NK-92 (cell line): ENCODE data around the gene CBX2.

Experiments used
- DNase-seq: peaks from one replicate; lab custom pipeline; 2025; ENCODE audit not compliant: unreplicated experiment; lab: John Stamatoyannopoulos, UW

Gene CBX2

DNA sequence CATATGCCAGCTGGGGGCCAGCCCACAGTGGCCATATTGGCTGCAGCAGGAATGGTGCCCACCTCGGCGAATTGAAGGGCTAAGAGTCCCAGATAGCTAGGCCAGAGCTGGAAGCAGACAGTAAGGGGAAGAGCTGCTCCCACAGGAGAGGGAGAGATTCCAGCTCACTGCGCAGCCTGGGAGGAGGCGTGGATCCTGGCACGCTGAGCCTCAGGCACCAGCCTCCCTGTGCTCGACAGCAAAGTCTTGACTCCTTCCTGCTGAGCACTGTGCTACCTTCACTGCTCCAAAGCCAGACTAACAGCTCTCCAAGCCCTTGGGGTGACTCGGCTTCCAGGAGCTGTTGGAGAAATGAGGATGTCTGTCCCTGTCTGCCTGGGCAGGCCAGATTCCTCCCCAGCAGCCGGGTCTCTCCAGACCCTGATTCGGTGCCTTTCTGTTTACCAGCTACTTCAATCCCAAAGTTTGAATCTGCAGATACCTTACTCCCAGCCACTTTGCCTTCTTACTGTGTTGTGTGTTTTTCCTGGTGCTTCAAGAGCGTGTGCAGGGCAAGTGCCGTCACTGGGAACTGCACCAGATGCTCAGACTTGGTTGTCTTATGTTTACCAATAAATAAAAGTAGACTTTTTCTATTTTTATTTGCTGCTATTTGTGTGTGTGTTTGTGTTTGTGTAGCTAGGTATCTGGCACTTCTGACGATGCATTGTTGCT, 9.1 kb downstream of the CBX2 start:
- no peak for DNase-seq

GRCh38 chr17:79788455-79788854, 10.5 kb downstream of the CBX2 start:
- no peak for DNase-seq

DNA sequence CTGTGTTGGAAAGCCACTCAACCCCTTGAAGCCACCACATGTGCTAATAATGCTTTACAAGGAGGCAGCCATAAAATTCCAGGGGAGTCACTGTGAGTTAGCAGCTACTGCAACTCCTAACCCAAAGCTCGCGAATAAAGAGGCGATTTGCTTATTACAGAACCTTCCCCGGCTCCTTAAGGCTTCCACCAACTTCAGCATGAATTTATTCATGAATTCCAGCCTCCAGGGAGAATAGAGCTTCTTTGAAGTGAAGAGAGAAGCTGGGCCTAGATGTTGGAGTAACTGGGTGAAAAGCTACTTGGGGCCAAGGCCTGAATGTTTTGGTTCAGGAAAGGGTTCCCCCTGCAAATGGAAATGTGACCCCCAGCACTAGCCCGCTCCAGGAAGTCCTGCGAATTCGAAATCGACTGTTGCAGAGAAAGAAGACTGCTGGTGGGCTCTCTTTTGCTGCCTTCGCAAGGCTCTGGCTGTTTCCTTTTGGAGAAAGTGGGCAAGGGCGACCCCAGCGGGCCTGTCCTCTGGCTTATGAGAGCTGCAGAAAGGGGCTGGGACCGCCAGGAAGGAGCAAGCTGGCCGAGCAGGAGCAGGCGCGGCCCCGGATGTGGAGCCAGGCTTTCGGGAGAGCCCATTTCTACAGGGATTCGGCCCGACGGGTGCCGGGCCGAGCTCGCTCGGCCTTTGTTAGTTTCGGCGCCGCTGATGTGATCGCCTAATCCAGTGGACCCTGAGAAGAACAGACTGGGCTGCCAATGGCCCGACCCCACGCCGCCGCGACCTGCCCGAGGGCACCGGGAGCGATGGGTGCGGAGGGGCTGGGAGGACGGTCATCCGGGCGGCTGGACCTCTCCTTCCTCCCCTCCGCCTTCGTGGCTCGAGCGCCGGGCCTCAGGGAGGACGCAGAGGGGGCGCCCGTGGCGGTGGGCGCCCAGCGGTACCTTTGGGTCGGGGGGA, 11.3 kb downstream of the CBX2 start:
- DNase-seq: no peak

- no peak for DNase-seq
These were observed 12.2 kb downstream of the CBX2 start for GRCh38 chr17:79789943-79790804.

DNA sequence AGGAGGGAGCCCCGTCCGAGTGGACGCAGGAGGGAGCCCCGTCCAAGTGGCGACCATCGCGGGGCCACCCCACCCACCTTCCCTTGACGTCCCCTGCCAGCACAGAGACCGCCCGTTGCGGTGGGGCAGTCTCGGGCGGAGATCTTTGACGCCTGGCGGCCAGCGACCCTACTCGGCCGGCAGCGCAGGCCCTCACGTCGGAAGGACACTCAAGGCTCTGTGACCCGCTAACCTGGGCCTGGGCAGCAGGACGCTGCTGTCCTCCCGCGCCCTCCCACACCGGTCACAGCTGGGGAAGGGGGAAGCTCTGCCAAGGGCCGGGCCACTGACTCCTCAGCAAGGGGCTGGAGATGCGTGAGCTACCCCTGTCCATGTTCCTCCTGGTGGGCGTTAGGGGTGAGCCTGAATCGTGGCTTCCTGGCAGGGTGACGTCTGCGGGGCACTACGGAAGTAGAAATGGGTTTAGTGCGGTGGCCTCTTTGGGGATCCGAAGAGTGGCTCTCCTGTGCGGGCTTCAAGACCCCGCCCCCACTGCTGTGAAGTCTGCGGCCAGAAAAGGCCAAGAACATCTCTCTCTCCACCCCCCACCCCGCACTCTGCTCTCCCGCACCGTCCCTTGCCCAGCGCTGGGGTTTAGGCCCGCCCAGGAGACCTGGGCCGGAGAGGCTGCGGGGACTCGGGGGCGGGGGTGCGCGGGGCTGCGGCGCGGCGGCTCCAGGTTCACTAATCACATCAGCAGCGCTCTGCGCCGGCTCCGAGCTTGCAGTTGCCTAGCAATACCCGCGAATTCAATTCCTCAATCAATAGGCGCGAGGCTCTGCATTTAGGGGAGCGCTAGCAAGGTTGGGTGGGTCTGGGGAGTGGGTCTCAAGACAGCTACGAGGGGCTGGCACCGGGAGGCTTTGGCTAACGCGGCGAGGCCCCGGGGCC, 13.1 kb downstream of the CBX2 start:
- DNase-seq: no peak

- no peak for DNase-seq
These were observed 13.8 kb downstream of the CBX2 start for GRCh38 chr17:79791735-79792161.

GRCh38 chr17:79792341-79792871, 14.5 kb downstream of the CBX2 start:
- DNase-seq: no peak

GRCh38 chr17:79792984-79793923, 15.3 kb downstream of the CBX2 start:
- no peak for DNase-seq

DNA sequence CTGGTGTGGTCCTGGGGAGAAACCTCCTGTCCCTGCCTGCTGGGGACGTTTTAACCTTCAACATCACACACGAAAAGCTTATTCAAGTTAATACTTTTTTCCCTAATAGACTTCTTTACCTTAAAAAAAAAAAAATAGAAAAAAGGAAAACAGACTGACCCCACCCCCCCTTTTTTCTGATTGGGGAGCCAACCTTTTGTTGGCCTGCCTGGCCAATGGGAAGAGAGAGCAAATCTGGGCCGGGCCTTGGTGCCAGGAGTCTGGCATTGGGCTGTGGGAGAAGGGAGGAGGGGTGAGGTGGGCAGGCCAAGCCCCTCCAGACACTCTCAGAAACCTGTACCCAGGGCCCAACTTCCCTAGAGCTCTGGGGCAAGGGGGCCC, 16.0 kb downstream of the CBX2 start:
- no peak for DNase-seq

DNA sequence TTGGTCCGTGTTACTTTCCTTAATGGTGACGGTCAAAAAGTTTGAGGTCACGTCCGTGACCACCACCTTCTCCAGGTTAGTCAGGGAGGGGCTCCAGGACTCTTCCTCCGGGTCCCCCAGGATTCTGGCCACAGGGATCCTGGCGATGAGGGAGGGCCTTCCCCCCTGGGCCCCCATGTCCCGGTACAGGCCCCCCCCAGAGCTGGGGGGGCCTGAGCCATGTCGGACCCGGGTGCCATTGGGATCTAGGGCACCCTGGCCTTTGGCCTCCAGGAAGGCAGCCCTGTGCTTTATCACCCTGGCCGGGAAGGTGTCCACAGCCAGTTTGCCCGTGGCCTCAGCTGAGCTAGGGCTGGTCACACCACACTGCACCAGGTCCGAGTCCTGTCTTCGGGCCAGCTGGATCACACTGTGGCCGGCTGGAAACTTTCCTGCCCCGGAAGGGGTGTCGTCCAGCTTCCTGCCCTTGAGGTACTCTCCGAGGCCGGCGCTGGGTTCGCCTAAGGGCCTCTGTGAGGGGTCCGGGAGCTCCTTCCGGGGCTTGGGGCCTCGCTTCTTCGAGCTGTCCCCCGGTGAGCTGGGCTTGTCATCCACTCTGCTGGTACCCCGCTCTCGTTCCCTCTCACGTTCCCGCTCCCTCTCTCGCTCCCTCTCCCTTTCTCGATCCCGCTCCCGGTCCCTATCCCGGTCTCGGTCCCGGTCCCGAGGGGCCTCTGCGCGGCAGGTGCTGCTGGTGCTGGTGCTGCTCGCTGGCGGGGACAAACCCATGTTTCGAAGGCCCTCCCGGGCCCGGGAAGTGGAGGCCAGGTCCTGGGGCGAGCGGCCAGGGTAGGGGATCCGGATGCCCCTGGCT, 16.9 kb downstream of the CBX2 start:
- no peak for DNase-seq

GRCh38 chr17:79795795-79796443, 18.0 kb downstream of the CBX2 start:
- no peak for DNase-seq

DNA sequence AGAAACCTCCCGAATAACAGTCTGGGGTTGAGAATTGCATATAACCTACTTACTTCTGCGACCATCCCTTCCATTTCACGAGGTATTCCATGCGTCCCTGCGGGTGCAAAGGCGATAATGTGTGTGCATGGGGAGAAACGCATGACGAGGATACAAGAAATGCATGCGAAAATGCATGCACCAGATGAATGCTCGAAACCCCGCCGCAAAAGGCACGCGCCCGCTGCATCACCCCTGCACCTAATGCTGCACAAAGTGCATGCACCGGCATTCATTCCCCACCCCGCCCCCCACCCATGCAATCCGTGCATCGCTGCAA, 18.5 kb downstream of the CBX2 start:
- DNase-seq: no peak

- DNase-seq: peak; percentile 88
These were observed 19.0 kb downstream of the CBX2 start, which contains the start of gene CBX8 for GRCh38 chr17:79796763-79797491. CBX8 (minus strand) TSS chr17:79797077; CDS start chr17:79796998, 79 bp downstream.

DNA sequence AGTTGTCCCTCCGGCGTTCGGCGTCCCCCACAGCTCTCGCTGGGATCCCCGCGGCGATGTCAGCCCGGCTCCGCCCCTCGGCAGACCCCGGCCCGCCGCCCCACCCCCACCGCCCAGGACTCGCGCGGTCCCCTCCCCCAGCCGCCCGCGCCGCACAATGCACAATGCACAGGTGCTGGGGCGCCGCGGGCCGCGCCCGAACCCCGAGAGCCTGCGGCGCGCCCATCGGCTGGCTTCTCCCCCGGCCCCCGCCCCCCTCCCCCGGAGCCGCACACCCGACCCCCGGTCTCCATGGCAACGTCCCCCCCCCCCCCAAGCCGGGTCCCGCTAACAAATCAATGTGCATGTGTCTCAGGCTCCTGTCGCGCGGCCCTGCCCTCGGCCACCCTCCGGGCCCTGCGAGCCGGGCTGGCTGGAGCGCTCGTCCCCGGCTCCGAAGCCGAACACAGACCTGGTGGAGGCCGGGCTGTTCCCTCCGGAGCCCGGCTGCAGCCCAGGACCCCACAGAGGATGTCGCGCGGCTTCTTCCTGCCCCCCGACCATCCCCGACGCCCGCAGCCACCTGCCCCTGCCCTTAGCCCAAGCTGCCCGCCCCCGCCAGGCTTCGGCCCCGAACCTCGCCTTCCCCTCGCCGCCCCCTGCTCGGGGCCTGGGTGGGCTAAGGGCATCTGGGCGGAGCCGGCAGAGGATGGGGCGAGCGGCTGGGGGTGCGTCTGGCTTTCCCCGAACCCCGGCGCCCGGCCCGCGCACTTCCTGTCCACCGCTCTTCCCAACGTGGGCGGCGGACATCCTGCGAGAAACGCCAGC, 19.7 kb downstream of the CBX2 start:
- DNase-seq: no peak

DNA sequence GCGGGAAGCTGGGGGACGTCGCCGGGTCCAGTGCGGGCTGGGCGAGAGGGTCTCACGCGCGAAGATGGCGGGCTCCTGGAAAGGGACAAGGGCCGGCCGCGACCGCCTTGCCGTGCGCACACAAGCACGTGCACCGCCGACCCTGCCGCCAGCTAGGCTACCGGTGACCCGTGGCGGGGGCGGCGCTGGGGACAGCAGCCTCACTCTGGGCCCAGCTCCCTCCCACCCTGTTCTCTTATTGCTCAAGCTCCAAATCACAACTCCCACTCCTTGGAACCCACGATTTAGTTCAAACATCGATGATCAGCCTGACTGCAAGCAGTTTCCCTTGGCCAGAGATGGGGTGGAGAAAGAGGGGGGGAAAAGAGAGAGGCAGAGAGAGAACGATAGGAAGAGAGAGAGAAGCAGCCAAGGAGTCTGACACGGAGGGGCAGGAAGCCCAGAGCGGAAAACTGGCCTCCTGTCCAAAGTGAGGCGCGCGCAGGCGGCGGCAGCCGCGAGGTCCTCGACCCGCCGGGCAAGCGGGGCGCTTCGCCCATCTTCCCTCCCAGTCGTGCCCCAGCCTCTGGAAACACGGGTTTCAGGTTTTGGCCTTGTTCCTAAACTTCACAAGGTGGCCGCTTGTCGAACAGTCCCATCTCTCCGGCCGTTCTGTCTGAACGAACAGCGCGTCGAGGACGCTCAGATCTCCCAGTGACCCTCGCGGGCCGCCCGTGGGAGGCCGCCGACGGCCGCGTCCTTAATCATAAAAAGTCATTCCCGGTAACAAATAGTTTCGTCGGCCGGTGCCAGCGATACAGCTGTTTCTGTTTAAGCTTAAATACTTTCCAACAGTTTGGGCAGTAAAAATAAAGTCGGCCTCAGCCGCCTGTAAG, 20.6 kb downstream of the CBX2 start:
- DNase-seq: no peak
